ENCODE results near the gene MACF1.

The MACF1 gene

DNA sequence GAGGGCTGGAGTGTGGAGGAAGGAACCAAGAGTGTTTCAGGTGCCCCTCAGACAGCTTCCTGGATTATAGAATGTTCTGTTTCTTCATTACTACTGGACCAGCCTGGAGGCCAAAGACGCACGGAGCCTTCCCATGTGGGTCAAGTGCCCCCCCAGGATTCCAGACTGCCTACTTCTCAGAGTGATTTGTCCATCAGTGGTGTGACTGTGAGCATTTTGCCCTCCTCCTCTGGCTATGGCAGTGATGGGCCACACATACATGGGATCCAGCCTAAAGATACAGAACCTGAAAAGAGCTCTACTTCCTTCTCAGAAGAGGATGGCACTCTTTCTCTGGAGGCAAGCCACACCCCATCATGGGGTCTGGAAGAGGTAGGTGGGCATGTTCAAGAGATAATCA, 64.9 kb downstream of the MACF1 start:
- DNase-seq (ENCODE audit: low read depth) = no peak
- in situ Hi-C loops (cut with HindIII; ENCODE audit: low sequenced_read_pairs) = no loop called here
- no peak overlapping the region for H3K4me3 ChIP-seq (ENCODE audit: low read depth, low read length)
- TF ChIP-seq, protein P1, sequence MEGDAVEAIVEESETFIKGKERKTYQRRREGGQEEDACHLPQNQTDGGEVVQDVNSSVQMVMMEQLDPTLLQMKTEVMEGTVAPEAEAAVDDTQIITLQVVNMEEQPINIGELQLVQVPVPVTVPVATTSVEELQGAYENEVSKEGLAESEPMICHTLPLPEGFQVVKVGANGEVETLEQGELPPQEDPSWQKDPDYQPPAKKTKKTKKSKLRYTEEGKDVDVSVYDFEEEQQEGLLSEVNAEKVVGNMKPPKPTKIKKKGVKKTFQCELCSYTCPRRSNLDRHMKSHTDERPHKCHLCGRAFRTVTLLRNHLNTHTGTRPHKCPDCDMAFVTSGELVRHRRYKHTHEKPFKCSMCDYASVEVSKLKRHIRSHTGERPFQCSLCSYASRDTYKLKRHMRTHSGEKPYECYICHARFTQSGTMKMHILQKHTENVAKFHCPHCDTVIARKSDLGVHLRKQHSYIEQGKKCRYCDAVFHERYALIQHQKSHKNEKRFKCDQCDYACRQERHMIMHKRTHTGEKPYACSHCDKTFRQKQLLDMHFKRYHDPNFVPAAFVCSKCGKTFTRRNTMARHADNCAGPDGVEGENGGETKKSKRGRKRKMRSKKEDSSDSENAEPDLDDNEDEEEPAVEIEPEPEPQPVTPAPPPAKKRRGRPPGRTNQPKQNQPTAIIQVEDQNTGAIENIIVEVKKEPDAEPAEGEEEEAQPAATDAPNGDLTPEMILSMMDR (IDR thresholded peaks at IDR 0.05; ENCODE audit: low read depth, low read length, missing control alignments) = no peak

DNA sequence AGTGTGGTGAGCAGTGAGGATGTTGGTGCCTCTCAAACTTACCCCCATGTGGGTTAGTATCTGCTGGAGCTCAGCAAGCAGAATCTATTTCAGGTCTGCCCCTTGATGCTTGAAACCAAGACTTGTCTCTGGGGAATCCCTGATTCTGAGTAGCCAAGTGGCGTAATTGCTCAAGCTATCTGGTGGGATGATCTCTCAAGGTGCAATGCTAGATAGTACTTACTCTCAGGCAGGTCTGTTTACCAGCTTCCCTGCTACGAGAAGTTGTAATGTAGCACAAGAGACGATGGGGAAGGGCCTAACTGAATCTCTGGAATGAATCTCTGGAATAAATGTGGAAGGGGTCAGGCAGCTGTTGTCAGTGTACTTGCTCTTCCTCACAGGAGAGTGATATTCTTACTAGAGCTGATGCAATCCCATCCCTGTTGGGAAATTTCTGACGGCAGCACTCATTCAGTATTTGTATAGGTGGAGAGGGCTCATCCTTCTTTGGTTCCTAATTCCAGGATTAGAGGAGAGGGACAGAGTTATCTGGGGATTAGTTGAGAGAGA, 65.4 kb downstream of the MACF1 start:
- no peak for DNase-seq (ENCODE audit: low read depth)
- H3K4me3 ChIP-seq (ENCODE audit: low read depth, low read length) = no peak overlapping the region
- in situ Hi-C loops (cut with HindIII; ENCODE audit: low sequenced_read_pairs) = no loop called here
- TF ChIP-seq, protein P1 (IDR thresholded peaks at IDR 0.05; ENCODE audit: low read depth, low read length, missing control alignments) = no peak

DNA sequence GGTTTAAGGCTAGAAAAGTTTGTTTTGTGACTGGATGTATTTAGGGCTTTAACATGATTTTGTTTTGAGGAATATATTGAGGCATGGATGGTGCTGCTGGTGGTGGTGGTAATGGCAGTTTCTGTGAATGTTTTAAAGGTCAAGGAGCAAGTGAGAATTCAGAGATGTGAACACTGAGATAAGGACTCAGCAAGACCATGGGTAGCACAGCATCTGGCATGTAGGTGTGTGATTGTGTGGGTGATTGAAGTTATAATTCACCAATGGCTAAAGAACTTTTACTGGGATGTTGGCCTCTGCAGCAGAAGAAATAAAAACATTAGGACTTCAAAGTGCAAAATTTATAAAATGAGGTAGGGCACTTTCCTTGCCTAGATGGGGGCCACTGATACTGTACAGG, 65.9 kb downstream of the MACF1 start:
- H3K4me3 ChIP-seq (ENCODE audit: low read depth, low read length) = no peak overlapping the region
- DNase-seq (ENCODE audit: low read depth) = no peak
- TF ChIP-seq, protein P1 (IDR thresholded peaks at IDR 0.05; ENCODE audit: low read depth, low read length, missing control alignments) = no peak
- in situ Hi-C loops (cut with HindIII; ENCODE audit: low sequenced_read_pairs) = no loop called here

DNA sequence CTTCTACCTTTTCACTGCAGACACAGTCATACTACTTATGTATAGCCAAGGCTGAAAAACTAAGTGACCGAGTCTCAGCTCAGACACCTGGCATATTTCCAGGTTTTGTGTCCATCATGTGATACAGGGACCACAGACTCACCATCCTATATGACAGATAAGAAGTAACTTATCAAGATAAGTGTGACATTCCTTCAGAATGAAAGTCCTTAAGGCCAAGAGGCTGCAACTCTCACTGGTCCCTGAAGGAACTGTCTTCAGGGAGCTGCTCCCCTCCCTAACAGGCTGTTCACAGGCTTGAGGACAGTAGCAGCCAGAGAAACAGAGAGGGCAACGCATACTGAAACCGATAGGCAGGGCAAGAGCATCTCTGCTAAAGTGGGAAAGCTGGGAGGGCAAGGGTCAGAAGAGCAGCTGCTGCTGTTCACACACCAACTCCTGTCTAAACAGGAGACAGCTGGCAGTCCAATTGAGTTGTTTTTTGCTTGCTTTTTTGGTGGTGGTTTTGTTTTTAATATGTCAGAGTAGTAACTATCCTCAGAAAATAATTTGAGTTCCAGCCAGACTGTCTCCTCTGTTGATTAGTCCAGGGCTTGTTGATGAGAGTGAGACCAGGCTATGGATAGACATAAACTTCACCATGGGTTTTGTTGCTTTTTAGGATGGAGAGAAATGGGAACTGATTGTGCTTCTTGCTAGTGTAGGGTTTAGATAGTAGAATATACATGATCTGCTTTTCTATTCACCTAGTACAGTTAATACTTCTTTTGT, 67.7 kb downstream of the MACF1 start:
- in situ Hi-C loops (cut with HindIII; ENCODE audit: low sequenced_read_pairs) = no loop called here

DNA sequence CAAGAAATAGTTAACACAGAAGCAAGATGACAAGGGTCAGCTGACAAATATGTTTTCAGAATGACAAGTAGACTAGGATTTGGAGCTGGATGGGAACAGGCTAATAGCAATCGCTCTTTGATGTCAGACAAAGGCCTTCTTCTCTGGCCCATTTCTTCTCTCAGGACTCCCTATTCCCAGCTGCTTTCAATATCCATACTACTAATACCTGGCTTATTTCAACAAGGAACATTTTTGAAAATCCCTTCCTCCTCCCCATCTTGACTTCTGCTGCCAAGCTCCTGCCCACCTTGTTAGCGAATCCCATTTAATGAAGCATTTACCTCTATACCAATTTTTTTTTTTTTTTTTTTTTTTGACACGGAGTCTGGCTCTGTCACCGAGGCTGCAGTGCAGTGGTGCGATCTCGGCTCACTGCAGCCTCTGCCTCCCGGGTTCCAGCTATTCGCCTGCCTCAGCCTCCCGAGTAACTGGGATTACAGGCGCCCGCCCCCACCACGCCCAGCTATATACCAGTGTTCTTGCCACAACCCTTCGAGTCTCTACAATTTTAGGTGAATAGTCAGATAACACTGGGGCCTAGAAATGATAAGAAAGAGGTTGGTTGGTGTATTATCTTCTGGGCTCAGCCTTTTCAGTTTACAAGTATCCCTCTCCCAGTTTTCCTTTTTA, 68.4 kb downstream of the MACF1 start:
- in situ Hi-C loops (cut with HindIII; ENCODE audit: low sequenced_read_pairs) = no loop called here
- no peak overlapping the region for H3K4me3 ChIP-seq (ENCODE audit: low read depth, low read length)
- DNase-seq (ENCODE audit: low read depth) = no peak
- TF ChIP-seq, protein P1 (IDR thresholded peaks at IDR 0.05; ENCODE audit: low read depth, low read length, missing control alignments) = no peak

More for the DNA sequence above, 67.7 kb downstream of the MACF1 start:
- TF ChIP-seq, protein P1 (IDR thresholded peaks at IDR 0.05; ENCODE audit: low read depth, low read length, missing control alignments) = no peak
- no peak overlapping the region for H3K4me3 ChIP-seq (ENCODE audit: low read depth, low read length)
- no peak for DNase-seq (ENCODE audit: low read depth)

DNA sequence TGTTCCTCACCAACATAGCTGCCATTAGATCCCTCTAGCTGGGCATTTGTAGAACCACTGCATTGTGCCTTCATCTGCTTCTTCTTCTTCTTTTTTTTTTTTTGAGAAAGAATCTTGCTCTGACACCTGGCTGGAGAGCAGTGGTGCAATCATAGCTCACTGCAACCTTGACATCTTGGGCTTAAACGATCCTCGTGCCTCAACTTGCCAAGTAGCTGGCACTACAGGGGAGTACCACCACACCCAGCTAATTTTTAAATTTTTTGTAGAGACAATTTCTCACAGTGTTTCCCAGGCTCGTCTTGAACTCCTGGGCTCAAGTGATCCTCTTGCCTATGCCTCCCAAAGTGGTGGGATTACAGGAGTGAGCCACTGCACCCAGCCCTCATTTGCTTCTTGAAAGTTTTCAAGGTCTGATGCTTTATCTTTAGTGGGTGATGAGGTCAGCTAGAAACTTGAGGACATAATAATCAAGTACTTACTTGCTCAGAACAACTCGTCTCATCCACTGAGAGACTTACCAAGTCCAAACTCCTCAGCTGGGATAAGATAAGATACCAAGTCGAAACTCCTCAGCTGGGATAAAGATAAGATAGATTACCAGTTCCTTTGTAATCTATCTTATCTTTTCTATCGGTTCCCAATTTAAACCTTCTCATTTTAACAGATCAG, 71.5 kb downstream of the MACF1 start:
- TF ChIP-seq, protein P1 (IDR thresholded peaks at IDR 0.05; ENCODE audit: low read depth, low read length, missing control alignments) = no peak
- in situ Hi-C loops (cut with HindIII; ENCODE audit: low sequenced_read_pairs) = no loop called here
- H3K4me3 ChIP-seq (ENCODE audit: low read depth, low read length) = no peak overlapping the region
- DNase-seq (ENCODE audit: low read depth) = no peak
